Spinal cord (tissue), 10 donors: ENCODE results near the gene CRAT. TPM values are rescaled to one million over a fixed set of nuclear protein-coding genes. Genes with fewer than 3 reads are reported as not detected.

Experiments used
- DNase-seq, 6 donors: peaks; one replicate each; pipeline versions ENCODE4 v3.0.0 to v3.0.0-alpha.2; 2013 to 2015; ENCODE audit warnings: low spot score in 6 of 6, low read depth in 4 of 6
- H3K27ac ChIP-seq: one replicate; pipeline ENCODE4 v1.5.1; 2013; ENCODE audit warnings: low read depth, low read length, control low read depth
- H3K27me3 ChIP-seq: one replicate; pipeline ENCODE4 v1.6.1; 2013; ENCODE audit warnings: low read length; ENCODE audit not compliant: control insufficient read depth, insufficient read depth
- H3K36me3 ChIP-seq: one replicate; pipeline ENCODE4 v1.6.1; 2013; ENCODE audit warnings: low read length; ENCODE audit not compliant: control insufficient read depth, insufficient read depth
- H3K4me1 ChIP-seq: one replicate; pipeline ENCODE4 v1.6.1; 2013; ENCODE audit warnings: low read length; ENCODE audit not compliant: control insufficient read depth, insufficient read depth
- H3K4me3 ChIP-seq: one replicate; pipeline ENCODE4 v1.5.1; 2013; ENCODE audit warnings: low read depth, low read length, control low read depth
- H3K9me3 ChIP-seq: one replicate; pipeline ENCODE4 v1.6.1; 2013; ENCODE audit warnings: low read length; ENCODE audit not compliant: control insufficient read depth, insufficient read depth
- WGBS: methylation state at CpG from one replicate; pipeline ENCODE4 v1.1.5; 2013; ENCODE audit warnings: missing lambda C conversion rate; ENCODE audit not compliant: insufficient coverage; 5-methylcytosine and 5-hydroxymethylcytosine counted together
- polyA plus RNA-seq, 2 donors: library from polyadenylated mRNA; unstranded; fragments of 120-200 nt; gene quantifications; one replicate each; pipeline ENCODE4 v1.2.1, GENCODE V29; 2013; ENCODE audit not compliant: insufficient read length in 2 of 2
- total RNA-seq, 2 donors: library from RNA; depleted of rRNA in 1 of 2; stranded (reverse); fragments of 120-200 nt in 1 of 2; fragments of >200 nt in 1 of 2; gene quantifications; one replicate each; pipeline versions ENCODE4 v1.2.3 to v1.2.4, GENCODE V29; 2013 to 2014
- donor health status: healthy.

Gene CRAT
- total and polyA plus RNA-seq, 4 donors: 27.1 to 68.7 (median 48.3) TPM

DNA sequence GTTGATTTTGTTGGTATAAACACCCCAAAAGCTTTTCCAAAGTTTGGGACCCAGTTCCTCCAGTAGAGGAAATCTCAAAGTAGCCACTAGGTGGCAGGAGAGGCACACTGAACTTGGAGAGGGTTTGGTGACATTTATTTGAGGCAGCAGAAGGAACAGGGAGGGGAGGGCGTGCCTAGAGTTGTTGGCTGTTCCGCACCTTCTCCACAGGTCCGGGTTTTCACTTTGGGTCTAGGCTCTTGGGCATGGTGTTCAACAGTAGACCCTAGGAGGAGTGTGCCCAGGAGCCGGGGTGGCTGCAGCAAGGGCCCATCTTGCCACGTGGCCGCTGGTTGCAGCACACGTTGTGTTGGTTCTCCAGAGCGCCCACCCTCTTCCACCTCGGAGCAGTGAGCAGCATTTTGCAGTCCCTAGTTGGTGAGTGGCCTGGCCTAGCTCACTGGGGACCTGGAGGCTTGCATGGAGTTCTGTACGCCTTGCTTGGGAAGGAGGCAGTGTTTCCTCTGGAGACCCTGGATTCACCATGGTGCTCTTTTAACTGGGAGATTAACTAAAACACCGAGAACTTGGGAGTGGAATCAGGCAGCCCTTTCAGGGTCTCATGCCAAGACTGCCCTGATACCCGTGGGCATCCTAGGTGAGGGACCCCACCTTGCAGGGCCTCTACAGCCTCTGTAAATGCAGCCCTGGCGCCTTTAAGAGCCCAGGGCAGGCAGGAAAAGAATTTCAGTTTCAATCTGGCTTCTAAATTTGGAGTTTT is 28.8 kb upstream of the CRAT start:
- Histone ChIP-seq H3K9me3 (no peaks in the 10 kb centered on the region), H3K27ac (peak overlapping the region; percentile 100), H3K36me3 (peaks cover 70% of the 10 kb centered on the region), H3K4me1 (peaks cover 66% of the 10 kb centered on the region), H3K27me3 (no peaks in the 10 kb centered on the region), H3K4me3 (peak overlapping the region; percentile 24)
- 12% methylated on average over 13 of the region's 13 CpGs for WGBS
- DNase-seq: peak; percentile 82 to 96 (median 86)

DNA sequence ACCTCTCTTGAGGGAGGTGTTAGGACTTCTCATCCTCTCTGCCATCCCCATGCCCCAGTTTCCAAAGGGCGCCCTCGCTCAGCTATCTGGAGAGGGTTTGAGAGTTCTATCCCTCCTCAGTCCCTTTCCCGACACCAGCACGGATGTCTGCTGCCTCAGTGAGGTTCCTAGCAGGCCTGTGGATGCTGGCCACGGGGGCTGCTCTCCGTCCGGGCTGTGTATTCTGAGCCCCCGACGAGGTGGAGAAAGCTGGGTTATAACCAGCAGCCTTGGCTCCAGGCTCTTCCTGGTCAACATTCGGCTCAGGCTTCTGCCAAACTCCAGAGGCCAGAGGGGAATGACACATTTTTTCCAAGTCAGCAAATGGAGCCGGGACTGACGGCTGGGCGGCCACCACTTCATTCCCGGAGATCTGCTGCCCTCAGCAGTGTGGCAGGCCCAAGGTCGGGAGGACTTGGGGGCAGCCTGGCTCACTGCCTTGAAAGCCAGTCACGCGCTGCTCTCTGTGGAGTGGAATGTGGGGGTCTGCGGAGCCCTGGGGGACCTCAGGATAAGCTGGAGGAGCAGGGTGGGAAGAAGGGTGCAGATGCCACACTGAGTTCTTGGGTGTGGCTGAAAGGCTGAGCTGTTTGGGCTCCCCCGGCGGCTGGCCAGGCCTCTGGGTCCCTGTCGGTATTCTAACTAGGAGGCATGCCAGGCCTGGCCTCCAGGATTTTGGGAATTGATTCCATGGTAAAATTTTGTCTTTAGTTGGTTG is 28.1 kb upstream of the CRAT start:
- peak overlapping the region; percentile 100 for H3K27ac ChIP-seq
- no peaks in the 10 kb centered on the region for H3K9me3 ChIP-seq
- DNase-seq: peak in 1 of 6 donors; percentile 46
- H3K4me3 ChIP-seq: no peak overlapping the region
- no peaks in the 10 kb centered on the region for H3K27me3 ChIP-seq
- peaks cover 66% of the 10 kb centered on the region for H3K36me3 ChIP-seq
- H3K4me1 ChIP-seq: peaks cover 61% of the 10 kb centered on the region
- WGBS: 64% methylated on average over 21 of the region's 21 CpGs

DNA sequence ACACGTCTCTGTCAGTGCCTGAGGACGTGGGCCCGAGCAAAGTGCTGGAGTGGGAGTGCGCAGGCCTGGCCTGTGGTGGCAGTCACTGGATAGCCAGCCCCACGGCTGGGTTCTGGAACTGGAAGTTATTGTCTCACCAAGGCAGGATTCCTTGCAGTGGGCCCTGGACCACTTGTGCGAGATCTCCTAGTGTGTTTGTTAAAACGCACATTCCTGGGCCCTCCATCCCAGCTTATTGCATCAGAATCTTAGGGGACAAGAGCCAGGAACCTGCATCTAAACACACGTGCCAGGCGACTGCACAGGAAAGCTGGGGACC is 27.5 kb upstream of the CRAT start:
- 95% methylated on average over 7 of the region's 9 CpGs for WGBS
- no peak for DNase-seq
- H3K4me1 ChIP-seq: peaks cover 56% of the 10 kb centered on the region
- no peaks in the 10 kb centered on the region for H3K9me3 ChIP-seq
- no peak overlapping the region for H3K4me3 ChIP-seq
- H3K27ac ChIP-seq: peak overlapping the region; percentile 100
- peaks cover 63% of the 10 kb centered on the region for H3K36me3 ChIP-seq
- no peaks in the 10 kb centered on the region for H3K27me3 ChIP-seq

DNA sequence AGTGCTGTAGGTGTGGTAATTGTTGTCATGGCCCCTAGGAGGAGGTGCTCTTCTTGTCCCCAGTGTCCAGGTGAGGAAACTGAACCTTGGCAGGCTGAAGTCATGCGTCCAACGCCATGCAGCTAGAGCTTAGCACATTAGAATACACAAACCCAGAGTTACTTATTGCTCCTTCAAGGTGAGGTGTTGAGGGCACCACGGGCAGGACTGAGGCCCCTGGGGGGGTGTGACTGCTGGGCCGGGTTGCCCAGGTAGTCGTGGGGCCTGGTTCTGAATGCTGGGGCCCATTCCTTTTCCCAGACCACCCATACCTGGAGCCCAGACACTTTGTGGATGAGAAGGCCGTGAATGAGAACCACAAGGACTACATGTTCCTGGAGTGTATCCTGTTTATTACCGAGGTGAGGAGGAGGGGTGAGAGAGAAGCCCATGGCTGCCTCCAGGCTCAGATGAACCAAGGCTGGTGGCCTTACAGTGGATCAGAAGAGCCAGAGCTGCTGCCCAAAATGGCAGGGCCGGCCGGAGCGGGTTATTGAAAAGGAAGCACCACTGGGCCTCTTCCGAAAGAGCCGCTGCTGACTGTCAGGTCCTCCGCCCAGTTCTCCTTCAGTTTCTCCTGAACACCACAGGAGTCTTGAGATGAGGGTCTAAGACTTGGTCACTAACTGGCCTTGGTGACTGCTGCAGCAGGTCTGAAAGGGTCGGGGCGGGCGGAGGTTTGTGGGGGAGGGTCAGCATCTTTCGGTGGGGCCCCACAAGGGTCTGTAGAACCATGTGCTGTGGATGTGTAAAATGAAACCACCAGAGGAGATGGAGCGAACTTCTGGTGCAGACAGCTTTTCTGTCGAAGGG is 26.9 kb upstream of the CRAT start:
- DNase-seq: no peak
- Histone ChIP-seq H3K36me3 (peaks cover 63% of the 10 kb centered on the region), H3K27me3 (no peaks in the 10 kb centered on the region), H3K27ac (peak overlapping the region; percentile 100), H3K4me3 (no peak overlapping the region), H3K4me1 (peaks cover 50% of the 10 kb centered on the region), H3K9me3 (no peaks in the 10 kb centered on the region)
- 91% methylated on average over 15 of the region's 19 CpGs for WGBS

DNA sequence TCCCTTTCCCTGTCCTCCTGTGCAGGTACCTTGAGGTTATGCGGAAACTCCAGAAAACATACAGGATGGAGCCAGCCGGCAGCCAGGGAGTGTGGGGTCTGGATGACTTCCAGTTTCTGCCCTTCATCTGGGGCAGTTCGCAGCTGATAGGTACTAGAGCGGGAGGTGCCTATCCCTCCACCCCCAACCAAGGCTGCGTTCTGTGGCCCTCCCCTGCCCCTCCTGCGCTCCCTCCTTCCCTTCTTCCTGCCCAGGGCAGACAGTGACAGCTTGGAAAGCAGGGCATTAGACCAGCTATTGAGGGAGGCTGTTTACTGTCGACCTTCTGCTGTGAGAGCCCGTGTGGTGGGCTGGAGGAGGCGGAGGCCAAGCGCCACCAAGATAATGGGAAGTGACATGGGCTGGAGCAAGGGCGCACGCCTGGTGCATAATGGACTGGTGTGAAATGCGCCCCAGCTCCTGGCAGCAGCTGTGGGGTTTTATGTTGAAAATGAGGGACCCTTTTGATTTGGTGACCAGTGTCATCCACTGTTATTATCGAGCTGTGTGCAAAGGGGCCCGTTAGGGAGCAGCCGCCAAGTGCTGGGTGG is 25.9 kb upstream of the CRAT start:
- 62% methylated on average over 12 of the region's 16 CpGs for WGBS
- Histone ChIP-seq H3K27me3 (no peaks in the 10 kb centered on the region), H3K36me3 (peaks cover 67% of the 10 kb centered on the region), H3K27ac (no peak overlapping the region), H3K4me1 (peaks cover 40% of the 10 kb centered on the region), H3K9me3 (no peaks in the 10 kb centered on the region), H3K4me3 (no peak overlapping the region)
- no peak for DNase-seq

DNA sequence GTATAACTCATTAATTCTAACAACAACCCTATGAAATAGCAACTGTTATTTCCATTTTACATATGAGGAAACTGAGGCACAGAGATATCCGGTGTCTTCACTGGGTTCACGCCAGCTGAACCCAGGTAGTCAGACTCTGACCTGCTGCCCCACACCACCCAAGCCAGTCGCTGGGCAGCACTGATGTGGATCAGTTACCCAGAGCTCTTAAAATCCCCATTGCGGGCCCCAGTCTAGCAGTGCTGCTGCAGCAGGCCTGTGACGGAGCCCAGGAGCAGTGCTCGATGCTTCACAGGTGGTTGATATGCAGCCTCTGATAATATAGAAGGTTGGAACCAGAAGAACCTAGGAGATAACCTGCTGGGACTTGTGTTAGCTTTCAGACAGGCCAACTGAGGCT is 24.9 kb upstream of the CRAT start:
- Histone ChIP-seq H3K9me3 (no peaks in the 10 kb centered on the region), H3K4me3 (no peak overlapping the region), H3K36me3 (peaks cover 72% of the 10 kb centered on the region), H3K27me3 (no peaks in the 10 kb centered on the region), H3K27ac (no peak overlapping the region), H3K4me1 (peaks cover 30% of the 10 kb centered on the region)
- no peak for DNase-seq
- WGBS: 91% methylated on average over 6 of the region's 6 CpGs

DNA sequence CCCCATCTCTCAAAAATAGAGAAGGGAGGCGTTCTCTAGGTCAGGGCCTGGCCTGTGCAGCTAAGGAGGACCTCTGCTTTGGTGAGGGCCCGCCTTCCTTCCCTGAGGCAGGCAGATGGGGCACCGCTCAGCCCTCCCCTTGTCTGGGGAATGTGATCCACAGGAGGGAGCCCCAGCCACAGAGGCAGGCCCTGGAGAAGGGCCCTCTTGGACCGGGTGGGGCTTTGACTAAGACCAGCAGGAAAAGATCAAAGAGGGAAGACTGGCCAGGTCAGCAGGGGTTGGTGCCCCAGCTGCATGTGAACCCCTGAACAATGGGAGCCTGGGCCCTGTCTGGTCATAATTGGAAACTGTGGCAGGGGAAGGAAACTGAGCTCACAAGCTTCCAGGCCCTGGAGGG is 22.5 kb upstream of the CRAT start:
- Histone ChIP-seq H3K36me3 (peaks cover 80% of the 10 kb centered on the region), H3K4me3 (no peak overlapping the region), H3K9me3 (no peaks in the 10 kb centered on the region), H3K4me1 (peaks cover 6% of the 10 kb centered on the region), H3K27ac (no peak overlapping the region), H3K27me3 (no peaks in the 10 kb centered on the region)
- WGBS: 75% methylated on average over 4 of the region's 4 CpGs
- DNase-seq: no peak

DNA sequence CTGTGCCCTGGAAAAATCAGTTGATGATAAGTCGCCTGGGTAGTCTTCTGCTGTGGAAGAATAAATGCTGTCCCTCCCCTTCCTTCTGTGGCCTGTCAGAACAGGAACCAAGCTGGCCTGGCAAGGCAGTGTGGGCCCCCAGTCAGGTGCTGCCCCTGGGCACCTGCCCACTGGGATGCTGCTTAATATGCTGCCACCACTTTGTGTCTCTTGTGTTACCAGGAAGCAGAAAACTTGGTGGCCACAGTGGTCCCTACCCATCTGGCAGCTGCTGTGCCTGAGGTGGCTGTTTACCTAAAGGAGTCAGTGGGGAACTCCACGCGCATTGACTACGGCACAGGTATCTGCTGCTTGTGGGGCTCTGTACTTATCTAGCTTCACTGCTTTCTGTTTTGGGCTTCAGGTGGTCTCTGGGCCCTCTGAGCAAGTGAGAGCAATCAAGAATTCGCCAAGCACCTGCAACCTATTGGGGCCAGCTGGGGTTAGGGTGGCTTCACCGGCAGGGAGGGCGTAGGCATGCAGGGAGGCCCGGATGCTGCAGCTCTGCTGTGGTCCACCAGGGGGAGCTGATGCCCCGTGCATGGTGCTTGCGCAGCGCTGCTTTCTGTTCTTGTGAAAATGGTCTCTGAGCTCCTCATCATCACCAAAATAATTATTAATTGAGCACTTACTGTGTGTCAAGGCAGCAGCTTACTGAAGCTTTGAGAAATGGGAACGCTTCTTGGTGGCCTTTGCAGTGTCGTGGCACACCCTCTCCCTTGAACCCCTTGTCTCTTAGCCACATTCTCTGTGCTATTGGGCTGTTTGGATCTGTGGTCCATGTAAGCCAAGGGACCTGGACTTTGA is 20.9 kb upstream of the CRAT start:
- H3K4me1 ChIP-seq: peaks cover 9% of the 10 kb centered on the region
- 45% methylated on average over 13 of the region's 13 CpGs for WGBS
- H3K27me3 ChIP-seq: no peaks in the 10 kb centered on the region
- DNase-seq: peak in 2 of 6 donors; percentile 79 to 85
- no peaks in the 10 kb centered on the region for H3K9me3 ChIP-seq
- no peak overlapping the region for H3K27ac ChIP-seq
- H3K36me3 ChIP-seq: peaks cover 70% of the 10 kb centered on the region
- no peak overlapping the region for H3K4me3 ChIP-seq

DNA sequence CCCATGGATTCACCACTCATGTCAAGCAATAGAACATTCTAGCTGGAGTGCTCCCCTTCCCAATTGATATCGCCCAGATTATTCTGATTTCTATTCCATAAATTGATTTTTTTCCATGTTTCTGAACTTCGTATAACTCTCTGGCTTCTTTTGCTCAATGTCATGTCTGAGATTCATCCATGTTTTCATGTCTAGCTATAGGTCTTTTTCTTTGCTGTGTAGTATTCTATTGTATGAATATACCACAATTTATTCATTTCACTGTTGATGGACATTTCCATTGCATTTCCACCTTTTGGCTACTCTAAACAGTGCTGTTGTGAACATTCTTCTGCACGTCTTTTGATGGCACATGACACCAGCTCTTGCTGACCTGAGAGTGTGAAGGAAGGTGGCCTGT is 20.2 kb upstream of the CRAT start:
- Histone ChIP-seq H3K27ac (no peak overlapping the region), H3K4me3 (no peak overlapping the region), H3K9me3 (no peaks in the 10 kb centered on the region), H3K4me1 (peaks cover 13% of the 10 kb centered on the region), H3K36me3 (peaks cover 63% of the 10 kb centered on the region), H3K27me3 (no peaks in the 10 kb centered on the region)
- WGBS: 92% methylated on average over 2 of the region's 3 CpGs
- DNase-seq: no peak
